Keratinocyte (primary cell): Measurements from ENCODE around the gene GRN.

ENCODE experiments used
- EZH2 ChIP-seq: IDR thresholded peaks from one replicate; pipeline ENCODE4 v1.6.1; 2012; ENCODE audit warnings: inconsistent platforms, mild to moderate bottlenecking, low read length, moderate library complexity
- TF ChIP-seq, protein P1 (sequence below), 3 experiments: IDR thresholded peaks in 1 of 3; conservative IDR thresholded peaks in 1 of 3; optimal IDR thresholded peaks in 1 of 3; 2 replicates in 2 of 3; 3 replicates in 1 of 3; pipeline versions ENCODE3 to v1.5.1; 2011; ENCODE audit warnings: low read length in 3 of 3, mild to moderate bottlenecking in 3 of 3, moderate library complexity in 2 of 3, control low read depth in 1 of 3, inconsistent platforms in 1 of 3; ENCODE audit not compliant: insufficient read depth in 2 of 3; ENCODE audit errors: extremely low read depth in 1 of 3

DNA sequence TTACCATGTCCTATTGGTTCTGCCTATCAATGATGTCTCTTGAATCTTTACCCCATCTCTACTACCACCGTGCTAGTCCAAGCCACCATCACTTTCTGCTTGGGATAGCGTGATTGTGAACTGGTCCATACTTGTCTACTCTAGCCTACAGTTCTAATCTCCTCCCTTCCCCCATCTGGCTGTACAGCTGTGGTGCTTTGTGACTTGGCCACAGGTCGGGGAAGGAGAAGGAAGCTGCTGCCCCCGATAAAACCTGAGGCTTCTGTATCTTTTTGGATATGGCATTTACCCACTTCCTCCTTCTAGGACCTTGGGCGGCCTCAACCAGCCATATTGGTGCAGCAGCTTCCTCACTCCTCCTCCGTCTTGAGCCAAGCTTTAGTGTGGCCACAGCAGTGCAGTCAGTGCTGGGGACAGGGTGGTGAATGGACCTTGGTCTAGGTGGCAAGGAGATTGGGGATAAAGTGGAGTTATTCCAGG, 44.7 kb downstream of the GRN start:
- TF ChIP-seq, protein P1, sequence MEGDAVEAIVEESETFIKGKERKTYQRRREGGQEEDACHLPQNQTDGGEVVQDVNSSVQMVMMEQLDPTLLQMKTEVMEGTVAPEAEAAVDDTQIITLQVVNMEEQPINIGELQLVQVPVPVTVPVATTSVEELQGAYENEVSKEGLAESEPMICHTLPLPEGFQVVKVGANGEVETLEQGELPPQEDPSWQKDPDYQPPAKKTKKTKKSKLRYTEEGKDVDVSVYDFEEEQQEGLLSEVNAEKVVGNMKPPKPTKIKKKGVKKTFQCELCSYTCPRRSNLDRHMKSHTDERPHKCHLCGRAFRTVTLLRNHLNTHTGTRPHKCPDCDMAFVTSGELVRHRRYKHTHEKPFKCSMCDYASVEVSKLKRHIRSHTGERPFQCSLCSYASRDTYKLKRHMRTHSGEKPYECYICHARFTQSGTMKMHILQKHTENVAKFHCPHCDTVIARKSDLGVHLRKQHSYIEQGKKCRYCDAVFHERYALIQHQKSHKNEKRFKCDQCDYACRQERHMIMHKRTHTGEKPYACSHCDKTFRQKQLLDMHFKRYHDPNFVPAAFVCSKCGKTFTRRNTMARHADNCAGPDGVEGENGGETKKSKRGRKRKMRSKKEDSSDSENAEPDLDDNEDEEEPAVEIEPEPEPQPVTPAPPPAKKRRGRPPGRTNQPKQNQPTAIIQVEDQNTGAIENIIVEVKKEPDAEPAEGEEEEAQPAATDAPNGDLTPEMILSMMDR (optimal IDR thresholded peaks at IDR 0.05 in 1 of 3, IDR thresholded peaks at IDR 0.05 in 1 of 3, conservative IDR thresholded peaks at IDR 0.05 in 1 of 3; ENCODE audit: extremely low read depth in 1 of 3, insufficient read depth in 2 of 3, low read length in 3 of 3), result no peak
- TF ChIP-seq EZH2, result no peak
